Central memory CD8-positive, alpha-beta T cell (primary cell): Measurements from ENCODE around the gene GNB3.

Experiments
- ATAC-seq: fragments of 150-1000 bp; cut with Tn5 transposase; replicated peaks from 2 replicates; pipeline ENCODE4 v1.10.0; 2022; ENCODE audit warnings: mild to moderate bottlenecking, moderate FRiP score, moderate number of reproducible peaks; ENCODE audit not compliant: poor library complexity, severe bottlenecking; ENCODE audit errors: extremely low read depth
- DNase-seq, 2 donors: peaks; one replicate each; pipeline ENCODE4 v3.0.0; 2021; ENCODE audit warnings: low spot score in 2 of 2
- H3K27ac Mint-ChIP-seq: one replicate; pipeline ENCODE4 v1.8.0; 2022; ENCODE audit warnings: low read depth, mild to moderate bottlenecking, moderate library complexity, mixed read lengths
- H3K27me3 Mint-ChIP-seq: one replicate; pipeline ENCODE4 v1.8.0; 2022; ENCODE audit warnings: mixed read lengths
- H3K36me3 Mint-ChIP-seq: one replicate; pipeline ENCODE4 v1.8.0; 2022; ENCODE audit warnings: mild to moderate bottlenecking, moderate library complexity, mixed read lengths; ENCODE audit not compliant: insufficient read depth
- H3K4me1 Mint-ChIP-seq: one replicate; pipeline ENCODE4 v1.8.0; 2022; ENCODE audit warnings: mixed read lengths
- H3K4me3 Mint-ChIP-seq: one replicate; pipeline ENCODE4 v1.8.0; 2022; ENCODE audit warnings: mild to moderate bottlenecking, moderate library complexity, mixed read lengths
- H3K9me3 Mint-ChIP-seq: one replicate; pipeline ENCODE4 v1.8.0; 2022; ENCODE audit warnings: mixed read lengths

The GNB3 gene

DNA sequence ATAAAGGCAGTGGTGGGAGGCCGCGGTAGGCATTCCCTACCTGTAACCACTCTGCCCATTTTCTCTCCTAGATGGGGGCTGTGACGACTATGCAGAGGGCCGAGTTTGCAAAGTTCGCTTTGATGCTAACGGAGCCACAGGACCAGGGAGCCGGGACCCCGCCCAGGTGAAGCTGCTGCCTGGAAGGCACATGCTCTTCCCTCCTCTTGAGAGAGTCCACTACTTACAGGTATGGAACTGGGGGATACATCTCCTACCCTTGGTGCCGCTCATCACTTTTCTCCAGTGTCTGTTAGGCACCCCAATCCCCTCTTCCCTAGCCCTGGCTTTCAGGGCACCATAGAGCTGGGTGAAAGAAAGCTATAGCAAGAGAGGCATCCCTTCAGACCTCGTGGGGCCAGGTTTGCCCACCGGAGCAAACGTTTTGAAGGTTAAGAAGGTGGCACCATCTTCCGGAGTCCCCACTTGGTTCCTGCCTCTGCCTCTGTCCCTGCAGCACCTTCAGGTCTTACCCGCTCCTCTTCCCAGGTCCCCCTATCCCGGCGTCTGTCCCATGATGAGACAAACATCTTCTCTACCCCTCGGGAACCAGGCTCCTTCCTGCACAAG, 14.5 kb upstream of the GNB3 start:
- no peak overlapping the region for H3K27ac Mint-ChIP-seq
- H3K27me3 Mint-ChIP-seq = peaks cover 95% of the 10 kb centered on the region
- DNase-seq = no peak
- H3K4me3 Mint-ChIP-seq = no peak overlapping the region
- peaks cover 33% of the 10 kb centered on the region for H3K4me1 Mint-ChIP-seq
- H3K9me3 Mint-ChIP-seq = no peaks in the 10 kb centered on the region
- peaks cover 16% of the 10 kb centered on the region for H3K36me3 Mint-ChIP-seq
- no peak for ATAC-seq

DNA sequence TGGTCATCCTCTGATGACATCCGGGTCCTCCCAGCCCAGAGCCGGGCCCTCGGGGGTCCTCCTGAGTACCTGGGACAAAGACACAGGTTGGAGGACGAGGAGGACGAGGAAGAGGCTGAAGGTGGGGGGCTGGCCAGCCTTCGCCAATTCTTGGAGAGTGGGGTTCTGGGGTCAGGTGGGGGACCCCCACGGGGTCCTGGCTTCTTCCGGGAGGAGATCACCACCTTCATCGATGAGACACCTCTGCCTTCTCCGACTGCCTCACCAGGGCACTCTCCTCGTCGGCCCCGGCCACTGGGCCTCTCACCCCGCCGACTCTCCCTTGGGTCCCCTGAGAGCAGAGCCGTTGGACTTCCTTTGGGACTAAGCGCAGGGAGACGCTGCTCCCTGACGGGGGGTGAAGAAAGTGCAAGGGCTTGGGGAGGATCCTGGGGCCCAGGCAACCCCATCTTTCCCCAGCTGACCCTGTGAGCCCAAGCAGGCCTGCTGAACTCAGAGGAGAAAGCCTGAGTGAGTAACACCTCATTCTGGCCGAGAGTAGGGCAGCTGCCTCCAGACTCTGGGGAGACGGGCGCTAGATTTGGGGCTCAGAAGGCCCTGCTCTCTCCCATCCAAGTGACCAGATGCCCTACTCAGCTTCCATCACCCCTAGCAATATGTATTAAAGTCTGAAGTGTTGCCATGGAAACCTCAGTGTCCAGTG, 13.8 kb upstream of the GNB3 start:
- H3K27me3 Mint-ChIP-seq = peaks cover 98% of the 10 kb centered on the region
- H3K36me3 Mint-ChIP-seq = peaks cover 17% of the 10 kb centered on the region
- DNase-seq (no peak), ATAC-seq (no peak)
- peak overlapping the region; percentile 70 for H3K4me3 Mint-ChIP-seq
- H3K9me3 Mint-ChIP-seq = no peaks in the 10 kb centered on the region
- peaks cover 33% of the 10 kb centered on the region for H3K4me1 Mint-ChIP-seq
- H3K27ac Mint-ChIP-seq = peak overlapping the region; percentile 10

DNA sequence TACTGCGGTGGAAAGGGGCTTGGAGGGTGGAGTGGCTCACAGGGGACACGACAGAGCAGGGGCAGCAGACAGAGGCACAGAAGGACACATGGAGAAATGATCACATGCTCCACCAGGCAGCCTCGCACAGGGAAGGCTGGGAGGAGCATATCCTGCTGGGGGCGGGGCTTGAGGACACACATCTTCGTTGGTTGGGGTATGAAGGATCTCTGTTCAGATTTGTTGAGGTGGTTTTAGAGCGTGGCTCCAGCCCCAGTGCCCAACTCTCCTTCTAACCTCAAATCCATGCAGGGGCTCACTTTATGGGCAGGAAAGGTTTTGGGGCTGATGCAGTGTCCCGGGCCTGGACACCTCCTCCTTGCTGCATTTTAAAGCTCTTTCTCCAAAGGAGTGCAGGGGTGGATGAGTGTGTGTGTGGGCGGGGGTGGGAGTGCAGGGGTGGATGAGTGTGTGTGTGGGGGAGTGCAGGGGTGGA, 13.3 kb upstream of the GNB3 start:
- H3K9me3 Mint-ChIP-seq = no peaks in the 10 kb centered on the region
- peak overlapping the region; percentile 85 for H3K4me3 Mint-ChIP-seq
- DNase-seq (no peak), ATAC-seq (no peak)
- peaks cover 95% of the 10 kb centered on the region for H3K27me3 Mint-ChIP-seq
- H3K27ac Mint-ChIP-seq = peak overlapping the region; percentile 10
- peaks cover 17% of the 10 kb centered on the region for H3K36me3 Mint-ChIP-seq
- peaks cover 33% of the 10 kb centered on the region for H3K4me1 Mint-ChIP-seq

DNA sequence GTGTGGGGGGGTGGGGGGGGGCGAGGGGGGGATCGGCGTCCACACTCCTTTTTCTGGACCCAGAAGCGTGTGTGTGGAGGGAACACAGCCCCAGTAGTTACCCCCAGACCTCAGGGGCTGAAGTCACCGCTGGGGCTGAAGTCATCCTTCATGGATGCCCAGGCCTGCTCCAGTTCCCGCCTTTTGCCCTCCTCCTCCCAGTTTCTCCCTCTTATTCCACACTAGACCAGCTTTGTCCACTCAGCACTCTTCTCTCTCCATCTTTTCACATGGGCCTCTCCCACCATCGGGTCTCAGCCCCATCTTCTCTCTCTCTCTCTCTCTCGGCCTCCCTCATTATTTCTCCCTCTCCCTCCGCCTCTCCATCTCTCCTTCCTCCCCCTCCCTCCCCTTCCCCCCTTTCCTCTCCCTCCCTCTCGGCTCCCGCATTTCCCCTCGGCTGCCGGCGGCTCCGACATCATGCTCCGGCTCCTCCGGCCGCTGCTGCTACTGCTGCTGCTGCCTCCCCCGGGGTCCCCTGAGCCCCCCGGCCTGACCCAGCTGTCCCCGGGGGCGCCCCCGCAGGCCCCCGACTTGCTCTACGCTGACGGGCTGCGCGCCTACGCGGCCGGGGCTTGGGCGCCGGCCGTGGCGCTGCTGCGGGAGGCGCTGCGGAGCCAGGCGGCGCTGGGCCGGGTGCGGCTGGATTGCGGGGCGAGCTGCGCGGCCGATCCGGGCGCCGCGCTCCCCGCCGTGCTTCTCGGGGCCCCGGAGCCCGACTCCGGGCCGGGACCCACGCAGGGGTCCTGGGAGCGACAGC, 12.5 kb upstream of the GNB3 start, which contains the start of gene P3H3:
Gene P3H3 (plus strand): TSS at position 426 of the 799 bp plus-strand sequence. CDS start 34 bp downstream, at position 460.
- DNase-seq = no peak
- Mint-ChIP-seq H3K27ac (peak within 1 kb of the TSS; percentile 85), H3K4me1 (peaks cover 33% of the 10 kb centered on the region), H3K4me3 (peak within 1 kb of the TSS; percentile 85), H3K36me3 (peaks cover 17% of the 10 kb centered on the region), H3K9me3 (no peaks in the 10 kb centered on the region), H3K27me3 (peaks cover 88% of the 10 kb centered on the region)
- no peak for ATAC-seq

DNA sequence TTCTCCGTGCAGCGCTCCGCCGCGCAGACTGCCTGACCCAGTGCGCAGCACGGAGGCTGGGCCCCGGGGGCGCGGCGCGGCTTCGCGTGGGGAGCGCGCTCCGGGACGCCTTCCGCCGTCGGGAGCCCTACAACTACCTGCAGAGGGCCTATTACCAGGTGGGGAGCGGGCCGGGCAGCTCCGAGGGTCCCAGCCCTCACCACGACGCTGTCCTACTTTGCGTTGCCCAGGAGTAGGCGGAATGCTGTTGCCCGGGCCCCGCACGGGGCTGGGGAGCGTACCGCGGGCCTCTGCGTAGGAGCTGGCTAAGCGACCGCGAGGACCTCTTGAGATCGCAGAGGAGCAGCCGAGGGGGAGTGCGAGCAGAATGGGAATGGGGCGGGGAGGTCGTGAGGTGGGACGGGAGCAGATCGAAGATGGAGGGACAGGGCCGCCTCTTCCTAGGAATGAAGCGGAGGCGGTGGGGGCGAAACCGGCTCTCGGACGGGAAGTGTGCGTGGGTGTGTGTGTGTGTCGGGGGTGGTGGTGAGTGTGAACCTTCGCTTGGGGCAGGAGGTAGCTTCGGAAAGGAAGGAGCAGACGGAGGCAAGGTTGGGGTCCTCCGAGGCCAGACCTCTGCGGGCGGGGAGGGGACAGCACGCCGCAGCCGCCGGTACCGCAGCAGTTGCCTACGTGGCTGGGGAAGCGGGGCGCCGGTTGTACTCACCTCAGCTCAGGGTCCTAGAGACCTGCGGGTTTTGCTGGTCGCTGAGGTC, 11.8 kb upstream of the GNB3 start:
- ATAC-seq (peak; percentile 55), DNase-seq (no peak)
- H3K4me1 Mint-ChIP-seq = peaks cover 33% of the 10 kb centered on the region
- H3K4me3 Mint-ChIP-seq = peak overlapping the region; percentile 85
- H3K27me3 Mint-ChIP-seq = peaks cover 80% of the 10 kb centered on the region
- peaks cover 18% of the 10 kb centered on the region for H3K36me3 Mint-ChIP-seq
- peak overlapping the region; percentile 85 for H3K27ac Mint-ChIP-seq
- H3K9me3 Mint-ChIP-seq = no peaks in the 10 kb centered on the region

DNA sequence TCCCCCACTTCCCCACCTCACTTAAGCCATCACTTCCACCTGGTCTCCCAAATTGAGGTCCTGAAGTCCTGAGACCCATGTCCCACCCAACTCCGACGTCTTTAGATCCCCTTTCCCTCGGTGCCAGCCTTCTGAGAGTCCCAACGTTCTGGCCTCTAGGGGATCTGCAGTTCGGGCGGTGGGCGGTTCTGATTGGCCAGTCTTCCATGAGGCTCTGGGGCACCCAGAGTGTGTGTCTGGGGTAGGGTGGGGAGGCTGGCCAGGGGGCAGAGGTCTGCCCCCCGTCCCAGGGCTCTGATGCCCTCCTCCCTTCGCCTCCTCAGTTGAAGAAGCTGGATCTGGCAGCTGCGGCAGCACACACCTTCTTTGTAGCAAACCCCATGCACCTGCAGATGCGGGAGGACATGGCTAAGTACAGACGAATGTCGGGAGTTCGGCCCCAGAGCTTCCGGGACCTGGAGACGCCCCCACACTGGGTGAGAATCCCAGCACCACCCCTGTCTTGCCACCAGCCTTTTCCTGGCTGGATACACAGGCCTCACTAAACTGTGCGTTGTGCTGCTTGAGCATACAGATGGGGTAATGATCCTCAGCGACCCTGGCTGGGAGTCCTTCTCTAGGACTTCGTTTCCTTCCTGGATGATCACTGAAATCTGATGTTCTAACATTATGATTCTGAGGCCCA, 11.0 kb upstream of the GNB3 start:
- peaks cover 73% of the 10 kb centered on the region for H3K27me3 Mint-ChIP-seq
- DNase-seq (no peak), ATAC-seq (no peak)
- peaks cover 33% of the 10 kb centered on the region for H3K4me1 Mint-ChIP-seq
- no peaks in the 10 kb centered on the region for H3K9me3 Mint-ChIP-seq
- peaks cover 20% of the 10 kb centered on the region for H3K36me3 Mint-ChIP-seq
- peak overlapping the region; percentile 85 for H3K4me3 Mint-ChIP-seq
- H3K27ac Mint-ChIP-seq = peak overlapping the region; percentile 85

DNA sequence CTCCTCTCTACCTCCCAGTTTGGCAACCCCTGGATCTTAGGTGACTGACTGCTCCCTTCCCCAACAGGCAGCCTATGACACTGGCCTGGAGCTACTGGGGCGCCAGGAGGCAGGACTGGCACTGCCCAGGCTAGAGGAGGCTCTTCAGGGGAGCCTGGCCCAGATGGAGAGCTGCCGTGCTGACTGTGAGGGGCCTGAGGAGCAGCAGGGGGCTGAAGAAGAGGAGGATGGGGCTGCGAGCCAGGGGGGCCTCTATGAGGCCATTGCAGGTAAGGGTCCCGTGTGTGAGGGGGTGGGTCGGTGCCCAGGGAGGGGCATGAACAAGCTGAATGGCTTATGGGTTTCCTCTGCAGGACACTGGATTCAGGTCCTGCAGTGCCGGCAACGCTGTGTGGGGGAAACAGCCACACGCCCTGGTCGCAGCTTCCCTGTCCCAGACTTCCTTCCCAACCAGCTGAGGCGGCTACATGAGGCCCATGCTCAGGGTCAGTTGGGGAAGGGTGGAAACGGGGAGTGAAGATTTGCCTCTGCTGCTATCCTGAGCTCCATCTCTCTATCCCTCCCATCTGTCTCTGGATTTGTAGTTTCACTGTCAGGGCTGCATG, 10.3 kb upstream of the GNB3 start:
- ATAC-seq (no peak), DNase-seq (no peak)
- H3K9me3 Mint-ChIP-seq = no peaks in the 10 kb centered on the region
- H3K4me1 Mint-ChIP-seq = peaks cover 27% of the 10 kb centered on the region
- H3K27ac Mint-ChIP-seq = no peak overlapping the region
- peaks cover 66% of the 10 kb centered on the region for H3K27me3 Mint-ChIP-seq
- H3K4me3 Mint-ChIP-seq = peak overlapping the region; percentile 38
- peaks cover 19% of the 10 kb centered on the region for H3K36me3 Mint-ChIP-seq

DNA sequence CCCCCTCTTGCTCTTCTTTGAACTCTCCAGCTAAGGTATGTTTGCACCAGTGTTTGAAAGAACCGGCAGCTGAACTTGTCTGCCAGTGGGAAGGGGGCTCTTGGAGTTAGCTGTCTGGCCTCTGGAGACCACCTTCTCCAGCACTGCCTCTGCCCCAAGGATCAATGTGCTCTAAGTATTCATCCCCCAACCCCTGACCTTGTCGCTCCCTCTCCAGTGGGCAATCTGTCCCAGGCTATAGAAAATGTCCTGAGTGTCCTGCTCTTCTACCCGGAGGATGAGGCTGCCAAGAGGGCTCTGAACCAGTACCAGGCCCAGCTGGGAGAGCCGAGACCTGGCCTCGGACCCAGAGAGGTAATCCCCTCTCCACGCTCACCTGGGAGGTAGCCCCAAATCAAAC, 9.7 kb upstream of the GNB3 start:
- Mint-ChIP-seq H3K4me3 (no peak overlapping the region), H3K27me3 (peaks cover 60% of the 10 kb centered on the region), H3K4me1 (peaks cover 23% of the 10 kb centered on the region), H3K27ac (no peak overlapping the region), H3K36me3 (peaks cover 15% of the 10 kb centered on the region), H3K9me3 (no peaks in the 10 kb centered on the region)
- ATAC-seq (no peak), DNase-seq (no peak)

DNA sequence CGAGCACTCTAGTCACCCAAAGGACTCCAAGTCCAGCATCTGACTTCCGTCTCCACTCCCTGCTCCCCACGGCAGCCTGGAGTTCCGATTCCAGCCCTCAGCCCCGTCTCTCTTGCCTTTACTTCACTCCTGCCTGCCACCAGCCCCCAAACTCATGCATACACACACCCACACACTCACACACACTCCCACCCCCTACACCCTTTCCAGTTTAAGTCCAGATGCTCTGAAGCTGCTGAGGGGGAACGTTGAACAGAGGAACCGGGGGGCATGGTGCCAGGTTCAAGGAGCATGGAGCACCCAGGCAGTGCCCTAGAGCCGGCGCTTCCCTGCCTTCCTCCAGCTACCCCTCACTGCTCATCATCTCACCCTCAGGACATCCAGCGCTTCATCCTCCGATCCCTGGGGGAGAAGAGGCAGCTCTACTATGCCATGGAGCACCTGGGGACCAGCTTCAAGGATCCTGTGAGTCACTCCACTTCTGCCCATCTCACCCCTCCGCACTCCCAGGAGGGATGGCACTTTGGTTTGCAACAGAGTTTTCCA, 9.2 kb upstream of the GNB3 start:
- Mint-ChIP-seq H3K4me3 (no peak overlapping the region), H3K4me1 (peaks cover 23% of the 10 kb centered on the region), H3K27me3 (peaks cover 55% of the 10 kb centered on the region), H3K9me3 (no peaks in the 10 kb centered on the region), H3K36me3 (peaks cover 14% of the 10 kb centered on the region), H3K27ac (no peak overlapping the region)
- DNase-seq = no peak
- no peak for ATAC-seq

DNA sequence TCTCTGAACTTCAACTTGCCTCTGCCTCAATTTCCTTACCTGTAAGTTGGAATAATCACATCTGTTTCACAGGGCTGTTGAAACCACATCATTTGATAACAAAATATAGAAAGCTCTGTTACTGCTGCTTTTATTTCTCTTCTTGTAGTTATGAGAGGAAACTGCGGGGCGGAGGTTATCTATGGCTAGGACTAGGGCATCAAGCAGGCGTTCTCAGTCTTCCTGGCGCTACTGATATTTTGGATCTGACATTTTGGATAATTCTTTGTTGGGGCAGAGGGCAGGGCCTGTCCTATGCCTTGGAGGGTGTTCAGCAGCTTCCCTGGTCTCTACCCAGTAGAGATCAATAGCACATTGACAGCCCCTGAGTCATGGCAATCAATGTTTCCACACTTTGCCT, 8.6 kb upstream of the GNB3 start:
- no peak overlapping the region for H3K4me3 Mint-ChIP-seq
- DNase-seq (no peak), ATAC-seq (no peak)
- H3K27me3 Mint-ChIP-seq = peaks cover 49% of the 10 kb centered on the region
- H3K9me3 Mint-ChIP-seq = no peaks in the 10 kb centered on the region
- peaks cover 14% of the 10 kb centered on the region for H3K36me3 Mint-ChIP-seq
- peaks cover 21% of the 10 kb centered on the region for H3K4me1 Mint-ChIP-seq
- no peak overlapping the region for H3K27ac Mint-ChIP-seq

DNA sequence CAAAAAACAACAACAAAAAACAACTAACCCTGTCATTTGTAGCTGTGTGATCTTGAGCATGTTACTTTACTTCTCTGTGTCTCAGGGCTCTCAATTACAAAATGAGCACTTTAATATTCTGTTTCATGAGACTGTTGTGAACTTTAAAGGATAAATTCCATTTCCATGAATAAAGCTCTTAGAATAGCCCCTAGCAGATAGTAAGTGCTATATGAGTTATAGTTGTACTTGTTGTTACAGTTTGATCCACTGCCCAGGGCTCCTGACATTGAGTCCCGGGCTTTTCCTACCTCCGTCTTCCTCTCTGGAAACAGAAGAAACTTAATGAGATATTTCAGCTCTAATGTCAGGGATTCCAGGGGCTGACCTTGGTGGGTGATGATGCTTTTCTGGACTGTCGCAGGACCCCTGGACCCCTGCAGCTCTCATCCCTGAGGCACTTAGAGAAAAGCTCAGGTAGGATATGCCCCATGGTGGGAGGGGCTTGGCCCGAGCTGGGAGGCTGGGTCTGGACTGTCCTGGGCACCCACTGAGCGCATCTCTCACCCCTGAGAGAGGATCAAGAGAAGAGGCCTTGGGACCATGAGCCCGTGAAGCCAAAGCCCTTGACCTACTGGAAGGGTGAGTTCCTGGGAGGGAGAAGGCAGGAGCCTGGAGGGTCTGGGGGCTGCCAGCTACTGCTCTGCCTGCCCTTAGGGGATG, 7.4 kb upstream of the GNB3 start:
- H3K36me3 Mint-ChIP-seq = peaks cover 10% of the 10 kb centered on the region
- no peaks in the 10 kb centered on the region for H3K9me3 Mint-ChIP-seq
- no peak overlapping the region for H3K27ac Mint-ChIP-seq
- peaks cover 36% of the 10 kb centered on the region for H3K27me3 Mint-ChIP-seq
- ATAC-seq (no peak), DNase-seq (no peak)
- peaks cover 9% of the 10 kb centered on the region for H3K4me1 Mint-ChIP-seq
- no peak overlapping the region for H3K4me3 Mint-ChIP-seq
